OCI-LY7 (cell line): ENCODE measurements around the gene RIOK3.

Source experiments
- EZH2phosphoT487 ChIP-seq: fragments of 200-600 bp; sonication (generic); IDR thresholded peaks from 2 replicates; pipeline ENCODE4 v1.6.1; 2018; ENCODE audit warnings: low read depth, borderline replicate concordance, mild to moderate bottlenecking, mixed run types, antibody characterized with exemption, low read length, moderate library complexity, mixed read lengths
- TF ChIP-seq, protein P1 (sequence below): fragments of 200-600 bp; sonication (generic); conservative IDR thresholded peaks from 2 replicates; pipeline ENCODE4 v1.5.1; 2014; ENCODE audit warnings: mild to moderate bottlenecking, antibody characterized with exemption, low read length, moderate library complexity, mixed read lengths

GRCh38 chr18:23468753-23469459 is 15.8 kb downstream of the RIOK3 start:
- TF ChIP-seq, protein P1, sequence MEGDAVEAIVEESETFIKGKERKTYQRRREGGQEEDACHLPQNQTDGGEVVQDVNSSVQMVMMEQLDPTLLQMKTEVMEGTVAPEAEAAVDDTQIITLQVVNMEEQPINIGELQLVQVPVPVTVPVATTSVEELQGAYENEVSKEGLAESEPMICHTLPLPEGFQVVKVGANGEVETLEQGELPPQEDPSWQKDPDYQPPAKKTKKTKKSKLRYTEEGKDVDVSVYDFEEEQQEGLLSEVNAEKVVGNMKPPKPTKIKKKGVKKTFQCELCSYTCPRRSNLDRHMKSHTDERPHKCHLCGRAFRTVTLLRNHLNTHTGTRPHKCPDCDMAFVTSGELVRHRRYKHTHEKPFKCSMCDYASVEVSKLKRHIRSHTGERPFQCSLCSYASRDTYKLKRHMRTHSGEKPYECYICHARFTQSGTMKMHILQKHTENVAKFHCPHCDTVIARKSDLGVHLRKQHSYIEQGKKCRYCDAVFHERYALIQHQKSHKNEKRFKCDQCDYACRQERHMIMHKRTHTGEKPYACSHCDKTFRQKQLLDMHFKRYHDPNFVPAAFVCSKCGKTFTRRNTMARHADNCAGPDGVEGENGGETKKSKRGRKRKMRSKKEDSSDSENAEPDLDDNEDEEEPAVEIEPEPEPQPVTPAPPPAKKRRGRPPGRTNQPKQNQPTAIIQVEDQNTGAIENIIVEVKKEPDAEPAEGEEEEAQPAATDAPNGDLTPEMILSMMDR: no peak
- no peak for TF ChIP-seq EZH2phosphoT487
